Measurements from ENCODE around the gene BABAM2.
A peak's percentile ranks its signal among the peaks of the same experiment; 100 is the strongest.

BABAM2 gene

DNA sequence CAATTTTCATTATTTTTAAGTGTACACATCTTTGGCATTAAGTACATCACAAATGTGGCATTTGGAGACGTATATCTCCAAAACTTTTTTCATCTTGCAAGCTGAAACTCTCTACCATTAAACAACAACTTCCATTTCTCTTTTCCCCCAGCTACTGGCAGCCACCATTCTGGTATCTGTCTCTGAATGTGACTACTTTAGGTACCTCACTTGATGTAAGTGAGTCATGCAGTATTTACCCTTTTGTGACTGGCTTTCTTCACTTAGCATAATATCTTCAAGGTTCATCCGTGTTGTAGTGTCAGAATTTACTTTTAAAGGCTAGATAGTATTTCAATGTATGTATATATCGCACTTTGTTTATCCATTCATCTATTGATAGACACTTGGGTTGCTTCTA, 17.0 kb downstream of the BABAM2 start:
- TF ChIP-seq, protein P1, sequence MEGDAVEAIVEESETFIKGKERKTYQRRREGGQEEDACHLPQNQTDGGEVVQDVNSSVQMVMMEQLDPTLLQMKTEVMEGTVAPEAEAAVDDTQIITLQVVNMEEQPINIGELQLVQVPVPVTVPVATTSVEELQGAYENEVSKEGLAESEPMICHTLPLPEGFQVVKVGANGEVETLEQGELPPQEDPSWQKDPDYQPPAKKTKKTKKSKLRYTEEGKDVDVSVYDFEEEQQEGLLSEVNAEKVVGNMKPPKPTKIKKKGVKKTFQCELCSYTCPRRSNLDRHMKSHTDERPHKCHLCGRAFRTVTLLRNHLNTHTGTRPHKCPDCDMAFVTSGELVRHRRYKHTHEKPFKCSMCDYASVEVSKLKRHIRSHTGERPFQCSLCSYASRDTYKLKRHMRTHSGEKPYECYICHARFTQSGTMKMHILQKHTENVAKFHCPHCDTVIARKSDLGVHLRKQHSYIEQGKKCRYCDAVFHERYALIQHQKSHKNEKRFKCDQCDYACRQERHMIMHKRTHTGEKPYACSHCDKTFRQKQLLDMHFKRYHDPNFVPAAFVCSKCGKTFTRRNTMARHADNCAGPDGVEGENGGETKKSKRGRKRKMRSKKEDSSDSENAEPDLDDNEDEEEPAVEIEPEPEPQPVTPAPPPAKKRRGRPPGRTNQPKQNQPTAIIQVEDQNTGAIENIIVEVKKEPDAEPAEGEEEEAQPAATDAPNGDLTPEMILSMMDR (conservative IDR thresholded peaks at IDR 0.05; ENCODE audit: low read depth, low read length): no peak
- no peak for DNase-seq (ENCODE audit: low read depth)
- no peak overlapping the region for H3K4me3 ChIP-seq (ENCODE audit: low read depth, low read length)

DNA sequence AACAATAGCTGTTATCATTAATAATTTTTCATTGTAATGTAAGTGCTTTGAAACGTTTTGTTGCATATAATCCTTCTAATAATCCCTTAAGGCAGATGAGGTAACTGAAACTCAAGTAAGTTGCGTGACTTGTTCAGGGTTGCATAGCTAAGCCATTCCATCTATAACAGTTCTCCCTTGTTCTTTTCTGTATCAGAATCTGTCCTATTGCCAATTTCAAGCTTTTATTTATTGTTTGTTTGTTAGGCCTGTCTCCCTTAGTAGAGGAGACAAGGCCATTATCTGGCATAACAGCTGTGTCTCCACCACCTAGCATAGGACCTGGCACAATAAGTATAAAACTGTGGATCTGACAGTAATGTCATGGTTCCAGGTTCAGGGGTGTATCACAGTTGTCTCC, 19.4 kb downstream of the BABAM2 start:
- no peak overlapping the region for H3K4me3 ChIP-seq (ENCODE audit: low read depth, low read length)
- TF ChIP-seq, protein P1 (conservative IDR thresholded peaks at IDR 0.05; ENCODE audit: low read depth, low read length): no peak
- no peak for DNase-seq (ENCODE audit: low read depth)

DNA sequence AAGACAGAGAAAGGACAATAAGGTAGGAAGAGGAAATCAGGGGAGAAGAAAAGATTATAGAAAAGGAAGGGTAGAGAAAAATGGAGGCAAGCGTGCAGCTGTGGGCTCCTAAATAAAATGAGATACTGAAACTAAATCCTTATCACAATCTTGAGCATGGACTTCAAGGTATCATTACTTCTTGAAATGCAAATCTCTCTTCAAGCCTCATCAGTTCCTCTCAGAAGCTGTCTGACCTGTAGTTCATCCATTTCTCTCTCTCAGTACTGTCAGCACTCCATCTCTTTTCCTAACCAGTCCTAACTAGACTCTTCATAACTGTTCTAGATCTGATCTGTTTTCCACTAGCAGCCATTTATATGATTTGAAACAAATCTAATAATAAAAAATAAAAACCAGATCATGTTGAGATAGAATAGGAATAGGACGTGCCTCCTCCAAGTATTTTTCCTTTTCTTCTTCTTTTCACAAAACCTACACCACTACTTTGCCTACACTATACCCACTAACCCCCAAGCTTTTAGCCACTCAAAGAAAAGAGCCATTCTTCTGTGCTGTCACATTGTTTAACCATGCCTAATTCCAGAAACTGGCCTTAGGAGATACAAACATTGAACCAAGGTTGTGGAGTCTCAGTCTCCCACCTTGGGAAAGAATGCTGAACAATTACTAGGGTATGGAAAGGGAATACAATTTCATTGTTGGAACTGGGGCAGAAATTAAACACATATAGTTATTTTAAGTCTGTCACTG, 21.1 kb downstream of the BABAM2 start:
- no peak for DNase-seq (ENCODE audit: low read depth)
- H3K4me3 ChIP-seq (ENCODE audit: low read depth, low read length): no peak overlapping the region
- TF ChIP-seq, protein P1 (conservative IDR thresholded peaks at IDR 0.05; ENCODE audit: low read depth, low read length): no peak

DNA sequence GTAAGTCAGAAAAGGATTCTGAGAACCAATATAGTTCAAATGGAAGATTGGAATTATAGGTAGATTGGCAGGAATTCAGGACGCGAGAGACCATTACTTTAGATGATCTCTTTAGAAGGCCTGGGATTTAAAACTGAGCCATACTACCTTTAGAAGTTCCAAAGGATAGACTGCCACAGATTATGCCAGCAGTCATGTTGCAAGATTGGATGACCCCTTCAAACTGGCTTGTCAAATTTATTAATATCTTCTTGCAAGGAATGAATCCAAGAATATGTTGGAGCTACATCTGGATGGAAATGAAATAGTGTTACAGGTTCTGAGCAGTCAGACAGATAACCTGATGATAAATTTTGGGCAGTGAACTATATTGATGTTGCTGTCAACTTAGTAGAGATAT, 22.0 kb downstream of the BABAM2 start:
- TF ChIP-seq, protein P1 (conservative IDR thresholded peaks at IDR 0.05; ENCODE audit: low read depth, low read length): no peak
- no peak overlapping the region for H3K4me3 ChIP-seq (ENCODE audit: low read depth, low read length)
- DNase-seq (ENCODE audit: low read depth): no peak

DNA sequence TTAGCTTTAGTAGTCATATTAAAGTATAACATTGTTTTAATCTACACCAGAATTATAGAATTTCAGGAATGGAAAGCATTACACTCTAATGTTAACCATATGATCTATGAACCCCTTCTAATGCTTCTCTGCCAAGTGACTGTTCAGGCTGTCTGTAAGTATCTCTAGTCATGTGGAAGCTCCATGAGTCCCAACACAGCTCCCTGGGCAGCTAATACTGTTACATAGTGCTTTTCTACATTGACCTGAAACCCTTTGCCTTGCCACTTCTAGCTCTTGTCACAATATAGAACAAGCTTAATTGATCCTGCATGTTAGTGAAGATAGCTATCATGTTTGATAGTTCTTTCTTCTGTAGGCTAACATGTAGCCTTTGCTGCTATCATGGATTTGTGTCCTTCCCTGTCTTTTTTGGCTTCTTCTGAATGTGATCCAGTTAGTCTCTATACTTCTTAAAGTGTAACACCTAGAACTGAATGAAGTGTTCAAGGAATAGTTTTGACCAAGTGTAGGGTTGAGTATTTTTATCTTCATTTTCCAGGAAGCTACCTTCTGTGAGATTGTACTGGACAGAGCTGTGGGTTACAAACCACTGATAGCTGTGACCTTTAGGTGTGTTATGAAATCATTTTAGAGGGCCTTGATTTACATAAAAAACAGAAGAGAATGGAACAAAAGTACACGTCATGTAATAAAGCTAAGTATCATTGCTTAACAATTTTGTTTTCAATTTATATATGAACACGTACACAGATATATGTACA, 23.7 kb downstream of the BABAM2 start:
- TF ChIP-seq, protein P1 (conservative IDR thresholded peaks at IDR 0.05; ENCODE audit: low read depth, low read length): no peak
- DNase-seq (ENCODE audit: low read depth): peak; percentile 39
- H3K4me3 ChIP-seq (ENCODE audit: low read depth, low read length): no peak overlapping the region

DNA sequence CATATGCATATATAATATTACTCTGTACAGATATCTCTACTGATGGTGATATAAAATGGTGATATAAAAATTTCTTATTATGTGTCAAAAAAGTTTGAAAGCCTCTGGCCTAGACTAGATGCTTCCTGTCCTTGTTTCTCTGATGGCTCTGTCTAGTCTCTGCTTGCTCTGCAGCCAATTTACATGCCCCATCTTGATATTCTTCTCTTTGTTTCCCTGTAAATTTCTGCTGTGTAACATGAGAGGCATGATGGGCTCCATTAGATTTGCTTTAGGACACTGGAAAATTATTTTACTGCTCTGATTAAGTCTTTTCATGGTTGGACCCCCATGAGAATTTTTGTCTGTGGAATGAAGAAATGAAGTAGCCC, 24.3 kb downstream of the BABAM2 start:
- no peak overlapping the region for H3K4me3 ChIP-seq (ENCODE audit: low read depth, low read length)
- DNase-seq (ENCODE audit: low read depth): no peak
- TF ChIP-seq, protein P1 (conservative IDR thresholded peaks at IDR 0.05; ENCODE audit: low read depth, low read length): no peak
